Common myeloid progenitor, CD34-positive (primary cell): Measurements from ENCODE around the gene FAM240A.

Source experiments
- CTCF ChIA-PET: fragments of 350-600 bp; sonication (Branson Sonifier 250); formaldehyde crosslinking; loops from one replicate; lab custom pipeline; 2021; ENCODE audit warnings: antibody characterized with exemption; lab: Charles Lee
- POLR2A ChIA-PET: fragments of 350-600 bp; sonication (Branson Sonifier 250); formaldehyde crosslinking; loops from one replicate; lab custom pipeline; 2021; ENCODE audit warnings: antibody characterized with exemption; lab: Charles Lee
- DNase-seq, 3 donors: peaks; one replicate each; pipeline versions ENCODE4 v3.0.0 to v3.0.0-alpha.2; 2013
- H3K27ac ChIP-seq, 2 experiments: 1 replicate in 1 of 2; 2 replicates in 1 of 2; pipeline ENCODE4 v1.7.0; 2013; ENCODE audit warnings: inconsistent platforms in 2 of 2, low read length in 2 of 2, mild to moderate bottlenecking in 2 of 2, low read depth in 1 of 2, moderate library complexity in 1 of 2; ENCODE audit not compliant: severe bottlenecking in 2 of 2, insufficient read depth in 1 of 2, poor library complexity in 1 of 2
- H3K27me3 ChIP-seq, 5 experiments: replicated peaks in 2 of 5; 1 replicate in 3 of 5; 2 replicates in 2 of 5; pipeline versions ENCODE4 v1.6.1 to v1.7.0; 2013; ENCODE audit warnings: low read length in 4 of 5, mild to moderate bottlenecking in 2 of 5, moderate library complexity in 2 of 5, inconsistent platforms in 1 of 5; ENCODE audit not compliant: insufficient read depth in 5 of 5, control insufficient read depth in 4 of 5
- H3K36me3 ChIP-seq, 4 experiments: 1 replicate in 2 of 4; 2 replicates in 2 of 4; pipeline versions ENCODE4 v1.6.1 to v1.7.0; 2013; ENCODE audit warnings: low read length in 3 of 4, control low read depth in 1 of 4, mild to moderate bottlenecking in 1 of 4; ENCODE audit not compliant: control insufficient read depth in 4 of 4, insufficient read depth in 4 of 4
- H3K4me1 ChIP-seq, 4 experiments: 1 replicate in 3 of 4; 2 replicates in 1 of 4; pipeline versions ENCODE4 v1.6.1 to v1.7.1; 2013; ENCODE audit warnings: low read length in 3 of 4, mild to moderate bottlenecking in 3 of 4, control low read depth in 1 of 4, inconsistent platforms in 1 of 4, moderate library complexity in 1 of 4; ENCODE audit not compliant: control insufficient read depth in 4 of 4, insufficient read depth in 4 of 4; ENCODE audit errors: control extremely low read depth in 1 of 4
- H3K4me3 ChIP-seq, 7 experiments: 1 replicate in 4 of 7; 2 replicates in 3 of 7; pipeline versions ENCODE4 v1.5.1 to v1.7.0; 2013; ENCODE audit warnings: mild to moderate bottlenecking in 7 of 7, low read length in 6 of 7, moderate library complexity in 6 of 7, inconsistent platforms in 2 of 7, low read depth in 2 of 7, control low read depth in 1 of 7; ENCODE audit not compliant: insufficient read depth in 4 of 7, control insufficient read depth in 1 of 7; ENCODE audit errors: extremely low read depth in 1 of 7
- H3K9me3 ChIP-seq, 5 experiments: 1 replicate in 4 of 5; 2 replicates in 1 of 5; pipeline versions ENCODE4 v1.6.1 to v1.7.1; 2013; ENCODE audit warnings: low read length in 4 of 5, mild to moderate bottlenecking in 2 of 5, inconsistent platforms in 1 of 5, low read depth in 1 of 5, moderate library complexity in 1 of 5; ENCODE audit not compliant: control insufficient read depth in 4 of 5, insufficient read depth in 2 of 5; ENCODE audit errors: control extremely low read depth in 1 of 5
- WGBS: methylation state at CpG from one replicate; pipeline ENCODE4 v1.1.5; 2013; ENCODE audit not compliant: insufficient coverage; 5-methylcytosine and 5-hydroxymethylcytosine counted together

Gene FAM240A

DNA sequence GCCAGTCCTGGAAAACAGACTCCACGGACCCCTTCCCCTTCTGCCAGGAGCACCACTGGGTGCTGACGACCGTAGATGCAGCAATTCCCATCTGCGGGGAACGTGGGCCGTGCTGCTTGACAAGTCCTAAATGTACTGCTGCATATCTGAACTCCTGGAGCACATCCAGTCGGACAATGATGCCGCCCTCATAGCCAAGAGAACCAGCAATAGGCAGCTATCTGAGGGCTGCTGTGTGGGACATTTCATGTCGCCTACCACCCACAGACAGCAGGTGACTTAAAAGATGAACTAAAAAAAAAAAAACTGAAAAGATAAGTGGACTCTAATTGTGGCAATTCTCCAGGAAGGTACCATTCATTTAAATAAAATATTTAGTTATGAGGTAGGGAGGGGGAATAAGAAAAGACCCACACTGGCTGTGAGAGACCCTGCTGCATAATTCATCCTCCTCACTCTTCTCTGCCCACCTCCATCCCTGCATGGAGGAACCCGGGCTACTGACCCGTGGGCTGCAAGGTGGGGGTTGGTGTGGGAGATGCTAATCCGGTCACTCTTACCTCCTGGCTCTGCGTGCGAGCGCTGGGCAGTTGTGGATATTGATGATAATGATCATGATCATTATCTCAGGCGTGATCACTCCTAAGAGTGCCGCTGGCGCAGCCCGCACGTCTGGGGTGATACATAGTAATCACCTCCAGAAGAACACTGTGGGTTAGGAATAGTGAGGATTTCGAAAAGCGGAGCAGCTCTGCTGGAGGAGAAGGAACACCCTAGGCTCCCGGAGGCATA, 52.8 kb downstream of the FAM240A start:
- DNase-seq, result no peak
- Histone ChIP-seq H3K27me3 (peaks cover 0 to 2% (median 0%) of the 10 kb centered on the region in 5 experiments), H3K4me1 (no peaks in the 10 kb centered on the region), H3K36me3 (no peaks in the 10 kb centered on the region), H3K4me3 (no peak overlapping the region), H3K27ac (no peak overlapping the region), H3K9me3 (no peaks in the 10 kb centered on the region)
- ChIA-PET CTCF (interaction anchor here (1.3 kb wide), 1 partner anchor 177 kb away, joined by 4 read pairs; no protein-coding TSS in a partner anchor), POLR2A (no interaction called here)
- WGBS, result 79% methylated on average over 20 of the region's 23 CpGs

DNA sequence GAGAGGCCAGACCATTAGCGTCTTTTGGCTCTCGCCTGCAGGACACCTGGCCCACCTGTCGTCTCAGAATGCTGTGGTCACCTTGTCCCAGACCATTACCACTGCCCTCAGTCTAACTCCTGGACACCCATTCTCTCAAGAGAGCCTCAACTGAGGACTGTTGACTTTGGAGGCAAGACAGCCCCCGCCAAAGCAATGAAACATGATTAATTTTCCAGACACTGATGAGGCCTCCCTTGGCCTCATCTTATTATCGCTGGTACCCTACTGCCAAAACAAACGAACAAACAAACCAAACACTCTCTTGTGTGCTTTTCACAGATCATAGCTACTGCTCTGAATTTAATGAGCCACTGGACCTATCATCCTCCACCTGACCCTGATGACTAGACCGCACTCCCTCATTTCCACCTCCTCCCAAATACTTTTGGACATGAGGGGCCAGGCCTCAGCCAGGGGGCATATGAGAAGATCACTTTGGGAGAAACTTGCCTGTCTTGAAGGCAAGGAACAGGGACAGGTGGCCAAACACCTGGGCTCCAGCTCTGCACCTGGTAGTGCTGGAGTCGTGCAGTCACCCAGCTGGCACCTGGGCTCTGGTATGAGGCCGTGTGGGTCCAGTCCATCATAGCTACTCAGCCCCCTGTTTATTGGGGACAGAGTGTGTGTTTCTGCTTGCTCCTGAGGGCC, 53.6 kb downstream of the FAM240A start:
- Histone ChIP-seq H3K27me3 (peaks cover 0 to 2% (median 0%) of the 10 kb centered on the region in 5 experiments), H3K36me3 (no peaks in the 10 kb centered on the region), H3K27ac (no peak overlapping the region), H3K4me1 (no peaks in the 10 kb centered on the region), H3K9me3 (no peaks in the 10 kb centered on the region), H3K4me3 (no peak overlapping the region)
- no peak for DNase-seq
- ChIA-PET POLR2A (no interaction called here), CTCF (no interaction called here)
- WGBS, result 91% methylated on average over 6 of the region's 9 CpGs

DNA sequence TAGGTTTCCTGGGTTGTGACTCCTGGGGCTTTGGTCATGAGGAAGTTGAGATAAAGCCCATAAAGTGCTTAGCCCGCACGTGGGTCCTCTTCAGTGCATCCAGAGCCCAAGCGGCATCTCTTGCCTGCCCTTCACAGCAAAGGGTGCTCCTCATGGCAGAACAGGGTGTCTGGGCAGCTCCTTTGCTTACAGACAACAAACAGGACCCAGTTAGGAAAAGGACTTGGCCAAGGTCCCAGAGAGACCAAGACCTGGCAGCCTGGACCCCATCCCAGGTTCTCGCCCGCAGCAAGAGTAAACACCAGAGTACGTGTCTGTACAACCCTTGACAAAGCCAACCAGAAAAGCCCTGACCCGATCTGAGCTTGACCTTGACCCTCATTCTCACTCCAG, 54.1 kb downstream of the FAM240A start:
- Histone ChIP-seq H3K4me1 (no peaks in the 10 kb centered on the region), H3K4me3 (no peak overlapping the region), H3K27me3 (peaks cover 0 to 2% (median 0%) of the 10 kb centered on the region in 5 experiments), H3K9me3 (no peaks in the 10 kb centered on the region), H3K27ac (no peak overlapping the region), H3K36me3 (no peaks in the 10 kb centered on the region)
- ChIA-PET POLR2A (no interaction called here), CTCF (no interaction called here)
- WGBS, result 92% methylated on average over 7 of the region's 7 CpGs
- no peak for DNase-seq

DNA sequence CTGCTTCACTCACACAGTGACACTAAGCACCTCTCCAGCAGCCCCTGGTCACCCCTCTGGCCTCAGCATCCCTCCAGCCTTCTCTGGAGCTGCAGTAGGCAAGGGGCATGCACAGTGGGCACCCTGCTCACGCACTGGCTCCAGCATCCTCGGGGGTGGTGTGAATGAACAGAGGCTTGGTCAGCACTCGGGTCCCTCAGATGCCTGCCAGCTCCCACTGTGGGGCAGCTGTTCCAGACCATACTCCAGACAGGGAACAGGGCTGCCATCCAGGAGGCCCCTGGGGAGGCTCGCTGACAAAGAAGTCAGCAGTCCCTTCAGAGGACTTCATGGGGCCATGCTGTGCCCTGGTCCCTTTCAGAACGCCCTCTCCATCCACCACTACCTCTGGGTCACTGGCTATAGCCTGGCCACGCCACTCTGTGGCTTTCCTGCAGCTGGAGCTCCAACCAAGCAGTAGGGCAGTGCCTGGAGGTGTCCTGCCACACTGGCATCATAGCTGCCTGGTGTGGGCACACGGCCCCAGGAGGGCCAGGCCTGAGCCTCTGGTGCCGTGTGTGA, 54.8 kb downstream of the FAM240A start:
- CTCF ChIA-PET, result no interaction called here

DNA sequence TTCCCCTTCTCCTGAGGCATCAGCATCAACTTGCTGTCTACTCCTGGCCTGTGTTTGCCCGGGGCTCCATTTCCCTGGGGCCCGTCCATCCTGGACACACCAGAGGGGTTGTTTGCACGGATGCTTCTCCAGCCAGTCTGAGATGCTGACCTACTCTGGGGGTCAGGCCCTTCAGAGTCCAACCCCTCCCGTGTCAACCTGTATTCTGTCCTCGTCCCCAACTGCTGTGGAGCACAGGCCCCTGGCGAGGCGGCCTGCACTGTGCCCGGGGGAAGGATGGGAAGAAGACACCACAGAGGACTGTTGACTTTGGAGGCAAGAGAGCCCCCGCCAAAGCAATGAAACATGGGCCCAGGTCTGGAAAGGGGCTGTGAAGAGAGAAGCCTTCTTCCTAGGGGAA, 55.3 kb downstream of the FAM240A start:
- no peaks in the 10 kb centered on the region for H3K4me1 ChIP-seq
- H3K36me3 ChIP-seq, result no peaks in the 10 kb centered on the region
- 99% methylated on average over 9 of the region's 9 CpGs for WGBS
- H3K9me3 ChIP-seq, result no peaks in the 10 kb centered on the region
- POLR2A ChIA-PET, result no interaction called here
- H3K27me3 ChIP-seq, result no peaks in the 10 kb centered on the region
- CTCF ChIA-PET, result no interaction called here
- no peak overlapping the region for H3K27ac ChIP-seq
- H3K4me3 ChIP-seq, result no peak overlapping the region
- DNase-seq, result no peak

More for the DNA sequence above, 54.8 kb downstream of the FAM240A start:
- Histone ChIP-seq H3K4me1 (no peaks in the 10 kb centered on the region), H3K36me3 (no peaks in the 10 kb centered on the region), H3K9me3 (no peaks in the 10 kb centered on the region), H3K27ac (no peak overlapping the region), H3K4me3 (no peak overlapping the region), H3K27me3 (no peaks in the 10 kb centered on the region)
- POLR2A ChIA-PET, result no interaction called here
- WGBS, result 96% methylated on average over 7 of the region's 8 CpGs
- DNase-seq, result no peak

- CTCF ChIA-PET, result no interaction called here
- POLR2A ChIA-PET, result no interaction called here
These were observed 55.8 kb downstream of the FAM240A start for GRCh38 chr3:46668116-46668515.

GRCh38 chr3:46668591-46668990, 56.3 kb downstream of the FAM240A start:
- Histone ChIP-seq H3K27me3 (no peaks in the 10 kb centered on the region), H3K9me3 (no peaks in the 10 kb centered on the region), H3K27ac (no peak overlapping the region), H3K4me3 (no peak overlapping the region), H3K4me1 (no peaks in the 10 kb centered on the region), H3K36me3 (no peaks in the 10 kb centered on the region)
- 100% methylated on average over 2 of the region's 2 CpGs for WGBS
- no peak for DNase-seq
- ChIA-PET POLR2A (no interaction called here), CTCF (no interaction called here)

More at GRCh38 chr3:46668116-46668515, 55.8 kb downstream of the FAM240A start:
- H3K27ac ChIP-seq, result no peak overlapping the region
- H3K4me1 ChIP-seq, result no peaks in the 10 kb centered on the region
- no peaks in the 10 kb centered on the region for H3K27me3 ChIP-seq
- DNase-seq, result no peak
- H3K4me3 ChIP-seq, result no peak overlapping the region
- WGBS, result 77% methylated on average over 8 of the region's 8 CpGs
- no peaks in the 10 kb centered on the region for H3K36me3 ChIP-seq
- no peaks in the 10 kb centered on the region for H3K9me3 ChIP-seq
